ENCODE data around the gene STMP1.

Gene STMP1

GRCh38 chr7:135659159-135659846 lies 3.0 kb upstream of the STMP1 start:
- ChIA-PET POLR2A (no interaction called here), CTCF (interaction anchor here (0.9 to 10.9 kb wide), 6 partner anchors 11 to 384 kb away, joined by 3 to 139 read pairs (median 24); no protein-coding TSS in a partner anchor)
- TF ChIP-seq, protein P1, sequence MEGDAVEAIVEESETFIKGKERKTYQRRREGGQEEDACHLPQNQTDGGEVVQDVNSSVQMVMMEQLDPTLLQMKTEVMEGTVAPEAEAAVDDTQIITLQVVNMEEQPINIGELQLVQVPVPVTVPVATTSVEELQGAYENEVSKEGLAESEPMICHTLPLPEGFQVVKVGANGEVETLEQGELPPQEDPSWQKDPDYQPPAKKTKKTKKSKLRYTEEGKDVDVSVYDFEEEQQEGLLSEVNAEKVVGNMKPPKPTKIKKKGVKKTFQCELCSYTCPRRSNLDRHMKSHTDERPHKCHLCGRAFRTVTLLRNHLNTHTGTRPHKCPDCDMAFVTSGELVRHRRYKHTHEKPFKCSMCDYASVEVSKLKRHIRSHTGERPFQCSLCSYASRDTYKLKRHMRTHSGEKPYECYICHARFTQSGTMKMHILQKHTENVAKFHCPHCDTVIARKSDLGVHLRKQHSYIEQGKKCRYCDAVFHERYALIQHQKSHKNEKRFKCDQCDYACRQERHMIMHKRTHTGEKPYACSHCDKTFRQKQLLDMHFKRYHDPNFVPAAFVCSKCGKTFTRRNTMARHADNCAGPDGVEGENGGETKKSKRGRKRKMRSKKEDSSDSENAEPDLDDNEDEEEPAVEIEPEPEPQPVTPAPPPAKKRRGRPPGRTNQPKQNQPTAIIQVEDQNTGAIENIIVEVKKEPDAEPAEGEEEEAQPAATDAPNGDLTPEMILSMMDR (IDR thresholded peaks at IDR 0.05; ENCODE audit: insufficient read depth, low read length, missing control alignments), result no peak
- DNase-seq (ENCODE audit: low read depth, low spot score), result no peak
- no peak overlapping the region for H3K4me3 ChIP-seq (ENCODE audit: low read depth, low read length)

DNA sequence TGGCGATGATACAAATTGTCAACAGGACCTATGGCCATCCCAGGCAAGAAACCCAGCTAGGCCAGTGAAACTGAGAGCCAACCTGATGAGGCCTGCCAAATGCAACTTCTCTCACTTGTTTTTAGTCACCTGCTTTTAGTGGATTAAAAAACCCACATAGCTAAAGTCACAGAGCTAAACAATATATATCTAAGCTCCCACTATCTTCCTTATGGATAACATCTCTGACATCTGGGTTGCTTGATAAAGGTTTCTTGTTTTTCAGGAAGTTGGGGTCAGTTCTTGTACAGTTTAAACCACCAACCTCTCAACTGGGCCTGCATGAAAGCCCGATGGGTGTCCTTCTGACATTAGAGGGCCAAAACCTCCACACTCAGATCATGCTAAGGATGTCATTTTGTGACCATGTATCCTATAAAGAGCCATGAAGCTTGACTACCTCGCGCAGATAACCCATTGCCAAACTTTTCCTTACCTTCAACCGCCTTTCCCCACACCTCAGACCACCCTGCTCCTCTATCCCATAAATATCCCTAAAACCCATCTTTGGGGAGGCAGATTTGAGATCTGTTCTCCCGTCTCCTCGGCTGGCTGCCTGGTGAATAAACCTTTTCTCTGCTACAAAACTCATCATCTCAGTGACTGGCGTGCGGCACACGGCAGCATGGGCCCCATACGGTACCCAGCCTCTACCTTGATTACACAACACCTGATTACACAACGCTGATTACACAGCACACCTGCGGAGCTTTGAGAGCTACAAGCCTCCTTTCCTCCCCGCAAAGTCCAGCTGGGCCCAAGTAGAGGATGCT lies 797 bp upstream of the STMP1 start:
- CTCF ChIA-PET, result interaction anchor here (0.8 to 10.9 kb wide), 22 partner anchors 8 to 454 kb away, joined by 3 to 139 read pairs (median 4); no protein-coding TSS in a partner anchor
- peak overlapping the region; percentile 58 for H3K4me3 ChIP-seq (ENCODE audit: low read depth, low read length)
- DNase-seq (ENCODE audit: low read depth, low spot score), result no peak
- POLR2A ChIA-PET, result interaction anchor here (0.6 to 1.4 kb wide), 3 partner anchors 10 to 124 kb away, joined by 3 to 5 read pairs (median 3); no protein-coding TSS in a partner anchor
- TF ChIP-seq, protein P1 (IDR thresholded peaks at IDR 0.05; ENCODE audit: insufficient read depth, low read length, missing control alignments), result no peak

DNA sequence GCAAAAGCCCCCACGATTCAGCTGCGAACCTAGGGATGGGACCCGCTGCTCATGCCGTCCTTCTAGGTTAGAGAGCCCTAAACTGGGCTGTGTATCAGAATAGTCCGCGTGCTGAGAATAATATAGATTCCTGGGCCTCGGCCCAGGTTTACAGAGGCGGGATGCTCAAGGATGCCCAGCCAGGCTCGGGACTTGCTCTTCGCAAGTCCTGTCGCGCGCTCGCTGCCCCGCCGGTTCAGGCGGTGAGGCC lies 266 bp upstream of the STMP1 start:
- POLR2A ChIA-PET, result interaction anchor here (0.6 to 1.5 kb wide), 5 partner anchors 9 to 124 kb away, joined by 3 to 5 read pairs (median 4); no protein-coding TSS in a partner anchor
- CTCF ChIA-PET, result interaction anchor here (0.9 to 10.9 kb wide), 19 partner anchors 9 to 453 kb away, joined by 3 to 139 read pairs (median 4); no protein-coding TSS in a partner anchor
- no peak for DNase-seq (ENCODE audit: low read depth, low spot score)
- TF ChIP-seq, protein P1 (IDR thresholded peaks at IDR 0.05; ENCODE audit: insufficient read depth, low read length, missing control alignments), result no peak
- H3K4me3 ChIP-seq (ENCODE audit: low read depth, low read length), result peak overlapping the region; percentile 58

GRCh38 chr7:135664046-135664589 lies 1.8 kb downstream of the STMP1 start:
- DNase-seq (ENCODE audit: low read depth, low spot score), result no peak
- CTCF ChIA-PET, result interaction anchor here (0.8 to 10.9 kb wide), 11 partner anchors 9 to 390 kb away, joined by 3 to 139 read pairs (median 6); no protein-coding TSS in a partner anchor
- POLR2A ChIA-PET, result interaction anchor here (0.5 to 0.7 kb wide), 2 partner anchors 22 to 26 kb away, joined by 3 read pairs; no protein-coding TSS in a partner anchor
- H3K4me3 ChIP-seq (ENCODE audit: low read depth, low read length), result peak overlapping the region; percentile 20; the same call in 1 of the 2 replicates
- TF ChIP-seq, protein P1 (IDR thresholded peaks at IDR 0.05; ENCODE audit: insufficient read depth, low read length, missing control alignments), result no peak

DNA sequence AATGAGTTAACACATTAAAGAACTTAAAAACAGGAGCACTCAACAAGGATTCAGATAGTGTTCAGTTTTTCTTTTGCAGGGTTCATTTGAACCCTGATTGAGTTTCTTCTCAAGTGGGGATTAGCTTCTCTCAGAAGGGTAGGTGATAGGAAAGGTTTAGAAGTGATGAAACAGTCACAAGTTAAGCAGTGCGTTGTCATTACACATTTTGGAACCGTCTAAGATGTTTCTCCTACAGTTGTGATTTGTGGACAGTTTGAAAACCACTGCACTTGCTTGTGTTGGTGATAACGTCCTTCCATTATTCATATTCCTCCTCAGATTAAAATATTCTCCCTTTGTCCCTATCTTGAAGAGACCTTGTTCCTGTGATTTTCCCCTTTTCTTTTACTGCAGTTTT lies 2.7 kb downstream of the STMP1 start:
- no peak for DNase-seq (ENCODE audit: low read depth, low spot score)
- TF ChIP-seq, protein P1 (IDR thresholded peaks at IDR 0.05; ENCODE audit: insufficient read depth, low read length, missing control alignments), result no peak
- ChIA-PET POLR2A (interaction anchor here (0.7 kb wide), 1 partner anchor 25 kb away, joined by 3 read pairs; no protein-coding TSS in a partner anchor), CTCF (interaction anchor here (0.8 to 10.9 kb wide), 8 partner anchors 8 to 391 kb away, joined by 3 to 139 read pairs (median 6); no protein-coding TSS in a partner anchor)
- H3K4me3 ChIP-seq (ENCODE audit: low read depth, low read length), result no peak overlapping the region
